Fibroblast of pulmonary artery (primary cell): ENCODE results near the gene HOMER2.

ENCODE experiments used
- DNase-seq: peaks from one replicate; pipeline ENCODE4 v3.0.0-alpha.2; 2010; ENCODE audit warnings: low read depth
- H3K4me3 ChIP-seq: replicated peaks from 2 replicates; pipeline ENCODE4 v1.5.1; 2011; ENCODE audit warnings: low read depth, mild to moderate bottlenecking, control low read depth, low read length, moderate library complexity
- CTCF ChIP-seq: IDR thresholded peaks from 2 replicates; pipeline ENCODE4 v1.5.1; 2011; ENCODE audit warnings: mild to moderate bottlenecking, control low read depth, low read length, inconsistent platforms; ENCODE audit errors: missing control alignments

The HOMER2 gene

GRCh38 chr15:82919231-82919886 is 33.2 kb downstream of the HOMER2 start:
- no peak overlapping the region for H3K4me3 ChIP-seq
- no peak for TF ChIP-seq CTCF
- no peak for DNase-seq

- DNase-seq: no peak
- TF ChIP-seq CTCF: no peak
- H3K4me3 ChIP-seq: no peak overlapping the region
Observed at GRCh38 chr15:82918607-82919230, 33.8 kb downstream of the HOMER2 start.

- DNase-seq: no peak
- no peak for TF ChIP-seq CTCF
- no peak overlapping the region for H3K4me3 ChIP-seq
Observed at GRCh38 chr15:82918162-82918561, 34.4 kb downstream of the HOMER2 start.

GRCh38 chr15:82917249-82917648 is 35.3 kb downstream of the HOMER2 start:
- no peak for DNase-seq
- TF ChIP-seq CTCF: no peak
- no peak overlapping the region for H3K4me3 ChIP-seq

- no peak for DNase-seq
Observed at GRCh38 chr15:82916161-82916952, 36.2 kb downstream of the HOMER2 start.

GRCh38 chr15:82914396-82914795 is 38.1 kb downstream of the HOMER2 start:
- DNase-seq: no peak
- H3K4me3 ChIP-seq: no peak overlapping the region
- no peak for TF ChIP-seq CTCF

More at GRCh38 chr15:82916161-82916952, 36.2 kb downstream of the HOMER2 start:
- TF ChIP-seq CTCF: no peak
- H3K4me3 ChIP-seq: no peak overlapping the region
